Activated CD8-positive, alpha-beta memory T cell treated with anti-CD3 and anti-CD28 coated beads, Interleukin-2, amount 50 U/mL, for 1 hour (primary cell): Measurements from ENCODE around the gene BEX4.
"Not testable (repeated sequence)": the region's sequence is repeated elsewhere in the genome, so short reads cannot be mapped to it uniquely, and the experiment has no call there.

Experiments used
- DNase-seq: peaks from one replicate; pipeline ENCODE4 v3.0.0-alpha.2; 2020; ENCODE audit errors: extremely low read depth

Gene BEX4, protein sequence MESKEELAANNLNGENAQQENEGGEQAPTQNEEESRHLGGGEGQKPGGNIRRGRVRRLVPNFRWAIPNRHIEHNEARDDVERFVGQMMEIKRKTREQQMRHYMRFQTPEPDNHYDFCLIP

DNA sequence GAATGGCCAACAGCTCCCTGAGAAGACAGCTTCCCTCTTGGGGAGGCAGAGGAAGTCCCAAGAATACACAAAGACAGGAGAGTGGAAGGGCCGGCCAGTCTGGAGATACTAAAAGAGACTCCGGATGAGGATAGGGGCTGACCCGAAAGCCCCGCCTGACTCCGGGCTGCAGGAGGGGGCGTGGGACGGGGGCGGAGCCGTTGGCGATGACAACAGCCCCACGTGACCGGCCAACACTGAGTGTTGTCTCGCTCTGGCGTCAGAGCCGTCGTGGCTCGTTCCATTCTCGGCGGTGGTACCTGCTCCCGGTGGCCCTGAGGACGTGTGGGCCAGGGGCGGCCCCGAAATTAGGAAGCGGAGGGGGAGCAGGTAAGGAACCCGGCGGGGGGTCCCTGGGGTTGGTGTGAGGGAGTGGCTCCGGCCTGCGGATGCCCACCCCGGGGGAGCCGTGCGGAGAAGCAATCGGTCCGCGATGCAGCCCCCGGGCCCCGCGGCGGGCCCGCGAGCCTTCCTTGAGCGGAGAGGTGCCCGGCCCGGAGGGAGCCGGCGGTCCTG, at the start of gene BEX4:
Gene BEX4, plus strand, starts transcription at position 239 of the 555 bp plus-strand sequence. CDS start 1,046 bp downstream, outside the sequence.
- DNase-seq = peak; percentile 45

DNA sequence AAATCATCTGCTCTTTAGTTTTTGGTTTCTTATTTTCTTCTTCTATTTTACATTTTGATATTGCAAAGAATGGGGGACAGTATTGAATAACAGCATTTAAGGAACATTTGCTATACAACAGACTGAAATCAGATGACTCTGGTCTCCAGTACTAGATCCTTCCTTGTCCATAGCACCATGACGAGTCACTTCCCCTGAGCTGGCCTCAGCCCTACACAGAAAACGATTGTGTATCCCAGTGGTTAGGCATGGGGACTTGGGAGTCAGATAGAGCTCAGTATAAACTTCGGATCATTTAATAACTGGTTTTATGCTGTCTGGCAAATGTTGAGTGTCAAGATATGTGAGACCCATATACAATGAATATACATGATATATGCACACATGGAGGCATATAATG, 44.7 kb upstream of the BEX4 start:
- DNase-seq = no peak

DNA sequence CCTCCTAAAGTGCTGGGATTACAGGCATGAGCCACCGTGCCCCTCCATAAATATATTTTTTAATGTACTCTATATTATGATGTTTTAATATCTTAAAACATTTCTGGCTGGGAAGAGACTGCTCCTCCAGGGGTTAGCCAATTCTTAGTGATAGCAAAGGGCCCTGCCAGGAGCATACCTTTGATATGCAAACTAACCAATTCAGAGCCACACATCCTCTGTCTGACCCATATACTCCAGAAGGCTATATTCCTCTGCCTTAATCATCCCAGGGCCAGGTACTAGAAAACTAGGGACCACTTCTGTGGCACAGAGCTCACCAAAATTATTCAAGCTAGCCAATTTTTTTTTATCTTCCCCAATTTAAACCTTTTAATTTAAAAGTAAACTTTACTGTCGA, 43.6 kb upstream of the BEX4 start:
- no peak for DNase-seq

DNA sequence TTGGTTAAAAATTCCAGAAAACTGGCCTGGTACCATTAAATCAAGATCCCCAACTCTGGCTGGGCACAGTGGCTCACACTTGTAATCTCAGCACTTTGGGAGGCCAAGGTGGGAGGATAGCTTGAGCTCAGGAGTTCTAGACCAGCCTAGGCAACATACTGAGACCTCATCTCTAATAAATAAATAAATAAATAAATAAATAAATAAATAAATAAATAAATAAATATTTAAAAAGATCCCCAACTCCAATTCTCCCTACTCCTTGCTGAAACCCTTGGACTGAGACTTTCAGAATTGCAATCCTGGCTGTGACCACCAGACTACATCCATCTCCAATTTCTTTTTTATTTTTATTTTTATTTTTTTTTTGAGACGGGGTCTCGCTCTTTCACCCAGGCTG, 39.7 kb upstream of the BEX4 start:
- DNase-seq = not testable (repeated sequence)

DNA sequence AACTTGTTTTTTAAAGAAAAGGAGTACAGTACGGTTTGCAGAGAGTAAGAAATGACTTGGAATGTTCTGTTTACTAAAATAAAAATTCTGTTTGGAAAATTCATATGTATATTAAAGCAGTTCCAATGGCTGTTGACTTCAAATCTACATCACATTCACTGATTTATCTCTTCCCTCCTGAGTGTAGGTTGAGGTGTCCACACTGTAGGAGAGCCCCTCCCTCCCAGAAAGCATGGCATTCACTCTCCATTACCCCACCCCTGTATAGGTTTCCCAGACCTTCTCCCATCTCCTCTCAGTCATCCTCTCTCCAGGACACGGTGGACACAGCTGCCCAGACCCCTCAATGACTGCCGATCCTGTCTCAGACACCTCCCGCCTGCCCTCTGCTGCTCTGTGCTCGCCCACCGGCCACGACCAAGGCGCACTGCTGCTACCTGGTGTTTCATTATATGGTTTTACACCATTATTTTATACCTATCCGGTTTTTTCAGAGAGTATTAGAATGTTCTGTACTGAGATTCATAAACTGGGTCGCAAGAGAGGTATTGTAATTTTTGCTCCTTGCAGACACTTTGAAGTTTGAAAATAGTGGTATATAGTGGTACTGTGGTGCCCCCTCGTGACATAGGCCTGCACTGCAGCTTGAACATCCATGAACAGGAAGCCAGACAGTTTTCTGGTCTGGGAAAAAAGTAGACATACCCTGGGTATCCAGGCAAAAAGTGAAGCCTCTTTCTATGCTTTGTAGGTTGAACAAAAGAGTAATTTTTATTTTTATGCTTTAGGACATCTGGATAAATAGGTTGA, 38.8 kb upstream of the BEX4 start:
- DNase-seq = no peak

DNA sequence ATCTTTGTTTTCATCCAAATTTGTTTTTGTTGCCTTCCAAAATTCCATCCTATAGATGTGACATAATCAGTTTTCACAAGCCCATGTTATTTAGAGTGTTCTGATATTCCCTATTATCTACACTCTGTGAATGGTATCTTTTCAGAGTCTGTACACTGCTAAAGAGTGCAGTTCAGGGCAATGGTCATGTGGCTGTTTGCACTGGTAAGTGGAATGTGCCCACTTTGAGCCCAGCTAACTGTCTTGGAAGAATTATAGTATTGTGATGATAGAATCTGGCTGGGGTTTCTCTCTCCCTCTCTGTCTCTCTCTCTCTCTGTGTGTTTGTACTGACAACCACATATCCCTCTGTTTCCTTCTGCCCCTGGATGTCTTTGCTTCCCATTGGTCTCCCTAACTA, 37.4 kb upstream of the BEX4 start:
- no peak for DNase-seq

DNA sequence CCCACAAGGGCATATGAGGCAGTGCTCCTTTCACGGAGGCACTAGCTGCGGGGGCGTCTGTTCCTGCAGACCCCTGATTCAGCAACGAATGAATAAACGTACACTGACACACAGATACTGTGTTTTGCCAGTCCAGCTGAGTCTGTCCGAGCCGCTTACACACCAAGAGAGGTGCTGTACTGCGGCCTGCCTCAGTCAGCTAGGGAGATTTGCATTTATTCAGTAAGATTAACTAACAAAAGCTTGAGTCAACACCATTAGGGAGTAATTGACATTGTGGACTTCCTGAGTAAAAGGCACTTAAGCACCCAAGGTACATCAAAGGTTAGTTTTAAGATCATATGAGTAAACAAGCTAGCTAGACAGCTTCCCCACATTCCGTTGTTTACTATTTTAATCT, 31.0 kb upstream of the BEX4 start:
- DNase-seq = no peak

DNA sequence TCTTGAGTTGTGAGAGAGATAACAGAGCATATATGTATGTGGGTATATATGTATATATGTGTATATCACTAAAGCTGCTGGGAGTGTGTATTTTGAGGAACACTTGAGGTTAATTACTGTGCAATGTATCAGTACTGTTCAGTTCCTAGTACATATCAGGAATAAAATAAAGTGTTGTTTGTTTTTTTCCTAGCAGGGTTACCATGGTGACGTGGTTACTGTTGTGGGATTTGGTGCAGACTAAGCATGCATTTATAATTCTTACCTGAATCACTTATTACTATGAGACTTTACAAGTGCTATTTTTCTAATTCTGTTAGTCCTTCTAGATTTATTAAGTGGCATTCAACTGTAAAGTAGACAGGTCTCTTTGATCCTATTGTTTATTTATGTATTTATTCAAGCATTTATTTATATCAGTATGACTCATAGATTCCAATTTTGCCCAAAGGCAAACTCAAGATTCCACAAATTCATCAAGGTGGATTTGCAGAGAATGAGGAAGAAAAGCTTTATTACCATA, 26.9 kb upstream of the BEX4 start:
- no peak for DNase-seq

DNA sequence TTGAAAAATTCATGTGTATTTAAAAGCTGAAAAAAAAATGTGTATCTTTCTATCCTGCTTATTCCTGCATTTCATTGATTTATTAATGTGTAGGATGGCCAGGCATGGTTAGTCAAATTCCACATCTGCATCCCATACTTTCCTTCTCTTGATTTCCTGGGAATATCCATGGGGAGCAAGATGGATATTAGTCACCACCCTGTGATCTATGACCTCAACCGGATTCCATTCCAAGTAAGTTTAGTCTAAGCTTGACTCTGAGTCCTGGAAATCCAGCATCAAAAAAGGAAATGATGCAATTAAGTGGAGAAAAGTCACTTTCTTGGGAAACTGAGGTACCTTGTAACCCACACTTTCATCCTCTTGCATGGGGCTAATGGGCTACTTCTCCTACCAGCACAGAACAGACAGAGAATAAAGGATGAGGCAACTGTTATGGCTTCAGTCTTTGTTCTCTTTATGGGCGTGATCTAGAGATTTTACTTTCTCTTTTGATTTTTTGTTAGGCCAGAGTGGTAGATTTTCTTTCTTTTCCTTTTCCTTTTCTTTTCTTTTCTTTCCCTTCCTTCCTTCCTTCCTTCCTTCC, 17.1 kb upstream of the BEX4 start:
- no peak for DNase-seq

DNA sequence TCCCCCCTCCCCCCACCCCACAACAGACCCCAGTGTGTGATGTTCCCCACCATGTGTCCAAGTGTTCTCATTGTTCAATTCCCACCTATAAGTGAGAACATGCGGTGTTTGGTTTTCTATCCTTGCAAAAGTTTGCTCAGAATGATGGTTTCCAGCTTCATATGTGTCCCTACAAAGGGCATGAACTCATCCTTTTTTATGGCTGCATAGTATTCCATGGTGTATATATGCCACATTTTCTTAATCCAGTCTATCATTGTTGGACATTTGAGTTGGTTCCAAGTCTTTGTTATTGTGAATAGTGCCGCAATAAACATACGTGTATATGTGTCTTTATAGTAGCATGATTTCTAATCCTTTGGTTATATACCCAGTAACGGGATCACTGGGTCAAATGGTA, 16.2 kb upstream of the BEX4 start:
- not testable (repeated sequence) for DNase-seq

DNA sequence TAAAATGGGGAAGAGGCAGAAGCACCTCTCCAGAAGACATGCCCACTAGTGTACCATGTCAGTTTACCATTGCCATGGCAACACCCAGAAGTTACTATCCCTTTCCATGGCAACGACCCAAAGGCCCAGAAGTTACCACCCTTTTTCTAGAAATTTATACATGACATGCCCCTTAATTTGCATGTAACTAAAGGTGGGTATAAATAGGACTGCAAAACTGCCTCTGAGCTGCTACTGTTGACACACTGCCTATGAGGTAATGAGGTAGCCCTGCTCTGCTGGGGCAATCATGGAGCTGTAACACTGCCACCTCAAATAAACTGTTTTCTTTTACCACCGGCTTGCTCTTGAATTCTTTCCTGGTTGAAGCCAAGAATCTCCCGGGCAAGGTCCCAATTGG, 13.9 kb upstream of the BEX4 start:
- DNase-seq = no peak

DNA sequence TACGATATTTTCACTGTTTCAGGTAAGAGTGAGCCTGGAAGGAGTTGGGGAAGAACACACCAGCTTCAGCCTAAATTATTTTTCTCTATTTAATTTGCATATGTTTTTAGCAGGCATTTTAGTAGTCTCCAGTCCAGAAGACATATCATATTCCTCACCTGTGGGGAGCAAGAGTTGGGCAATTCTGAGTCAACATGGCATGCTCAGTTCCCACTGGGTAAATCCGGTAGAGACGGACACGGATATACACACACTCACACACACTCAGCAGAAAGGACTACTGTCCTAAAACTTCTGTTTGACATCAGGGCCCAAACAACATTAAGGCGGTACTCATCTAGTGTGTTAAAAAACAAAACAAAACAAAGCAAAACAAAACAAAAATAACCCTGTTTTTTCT, 4.9 kb upstream of the BEX4 start:
- DNase-seq = no peak

DNA sequence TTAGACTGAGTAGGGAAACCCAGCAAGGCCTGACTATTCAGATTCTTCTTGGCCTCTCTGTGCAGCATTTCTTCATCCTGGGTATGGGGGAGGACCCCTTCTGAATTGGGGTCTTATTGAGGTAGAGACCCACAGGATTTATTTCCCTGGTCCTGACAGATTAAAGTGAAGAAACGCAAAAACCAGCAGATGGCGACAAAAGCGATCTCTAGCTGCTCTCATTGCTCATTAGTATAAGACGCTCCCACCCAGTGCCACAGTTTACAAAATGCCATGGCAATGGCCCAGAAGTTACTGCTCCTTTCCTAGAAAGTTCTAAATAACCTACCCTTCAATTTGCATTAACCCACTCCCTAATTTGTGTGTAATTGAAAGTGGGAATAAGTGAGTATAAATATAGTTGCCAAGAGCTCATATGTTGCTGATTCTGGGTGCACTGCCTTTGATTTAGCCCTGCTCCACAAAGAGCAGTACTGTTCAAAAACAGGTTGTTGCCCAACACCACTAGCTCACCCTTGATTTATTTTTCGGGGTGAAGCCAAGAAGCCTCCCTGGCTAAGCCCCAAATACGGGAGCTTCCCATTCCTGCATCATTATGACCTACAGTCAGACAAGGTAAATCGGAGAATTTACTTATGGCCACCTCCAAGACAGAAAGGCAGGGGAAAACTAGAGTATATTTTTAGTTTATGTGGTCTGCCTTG, 3.7 kb upstream of the BEX4 start:
- no peak for DNase-seq

DNA sequence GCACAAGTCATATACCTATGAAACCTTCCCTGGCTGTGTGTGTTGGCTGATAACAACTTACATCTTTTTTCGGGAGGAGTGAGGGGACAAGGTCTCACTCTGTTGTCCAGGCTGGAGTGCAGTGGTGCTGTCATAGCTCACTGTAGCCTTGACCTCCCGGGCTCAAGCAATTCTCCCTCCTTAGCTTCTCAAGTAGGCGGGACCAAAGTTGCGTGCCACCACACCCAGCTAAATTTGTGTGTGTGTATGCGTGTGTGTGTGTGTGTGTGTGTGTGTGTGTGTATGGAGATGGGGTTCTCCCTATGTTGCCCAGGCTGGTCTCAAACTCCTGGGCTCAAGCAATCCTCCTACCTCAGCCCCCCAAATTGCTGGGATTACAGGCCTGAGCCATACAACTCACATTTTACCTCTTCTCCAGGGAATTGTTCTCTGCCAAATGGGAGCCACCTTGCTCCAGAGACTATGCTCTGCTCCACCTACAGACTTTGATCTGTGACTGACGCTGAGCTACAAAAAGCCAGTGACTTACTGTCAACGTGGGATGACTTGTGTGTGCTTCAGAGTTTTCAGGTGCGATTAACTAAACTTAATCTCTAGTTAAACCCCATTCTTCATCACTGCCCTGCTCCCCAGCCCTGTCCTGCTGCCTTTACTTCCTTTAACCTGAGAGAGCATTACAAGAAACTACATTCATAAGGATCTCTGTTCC, 2.0 kb upstream of the BEX4 start:
- DNase-seq = no peak

DNA sequence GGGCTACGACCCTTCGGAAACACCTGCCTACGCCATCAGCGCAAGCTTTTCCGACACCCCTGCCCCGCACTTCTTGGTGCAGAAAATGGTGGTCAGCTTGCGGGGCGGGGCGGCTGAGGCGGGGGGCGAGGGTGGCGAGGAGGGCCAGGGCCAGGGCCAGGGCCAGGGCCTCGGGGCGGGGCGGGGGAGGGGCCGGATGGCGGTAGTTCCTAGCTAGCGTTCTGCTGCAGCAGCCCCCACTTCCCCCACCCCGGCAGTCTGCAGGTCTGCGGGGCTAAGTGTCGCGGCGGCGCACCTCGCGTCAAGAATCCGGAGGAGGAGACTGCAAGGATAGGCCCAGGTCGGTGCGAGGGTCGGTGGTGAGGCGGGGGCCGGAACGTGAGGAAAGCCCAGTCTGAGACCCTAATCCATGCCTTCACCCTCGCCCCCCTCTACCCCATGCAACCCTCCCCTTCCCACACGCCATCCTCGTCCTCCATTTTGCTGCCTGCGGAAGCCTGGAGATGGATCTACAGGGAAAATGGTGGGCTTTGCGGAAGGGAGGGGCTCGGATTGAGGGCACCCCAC, 600 bp downstream of the BEX4 start:
- DNase-seq = no peak

DNA sequence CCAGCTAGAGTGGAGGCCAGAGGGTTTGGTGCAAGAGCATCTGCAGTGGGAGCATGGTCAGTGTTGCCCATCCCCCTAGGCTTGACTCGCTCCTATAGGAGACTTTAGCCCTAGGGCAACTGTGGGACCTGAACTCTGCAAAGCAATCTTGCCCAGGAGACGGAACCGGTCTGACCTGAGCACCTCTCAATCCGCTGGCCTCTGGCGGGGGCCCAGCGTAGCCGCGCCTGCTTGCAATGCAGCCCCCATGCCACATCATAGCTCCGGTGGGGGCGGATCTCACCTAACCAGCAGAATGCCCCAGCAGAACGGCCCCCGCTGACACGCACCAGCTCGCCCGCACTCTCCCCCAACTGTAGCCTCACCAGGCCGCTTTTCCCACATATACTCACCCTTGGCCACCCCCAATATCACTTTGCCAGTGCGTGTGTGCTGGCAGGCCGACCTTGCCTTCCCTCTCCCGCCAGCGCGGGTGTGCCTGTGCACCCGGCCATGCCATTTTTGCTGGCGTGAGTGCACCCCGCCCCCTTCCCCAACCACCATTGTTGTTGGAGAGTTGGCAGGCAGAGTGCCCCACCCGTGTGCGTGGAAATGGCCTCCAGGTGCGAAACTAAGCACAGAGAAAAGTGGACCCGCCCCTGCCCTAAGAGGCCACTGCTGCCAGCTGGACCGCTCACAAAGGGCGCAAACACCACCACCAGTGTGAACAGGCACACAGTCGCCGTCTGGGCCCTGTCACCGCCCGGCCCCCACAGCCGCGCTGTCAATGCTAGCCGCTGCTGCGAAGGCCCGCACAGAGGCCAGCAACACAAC, 5.8 kb downstream of the BEX4 start:
- DNase-seq = no peak

DNA sequence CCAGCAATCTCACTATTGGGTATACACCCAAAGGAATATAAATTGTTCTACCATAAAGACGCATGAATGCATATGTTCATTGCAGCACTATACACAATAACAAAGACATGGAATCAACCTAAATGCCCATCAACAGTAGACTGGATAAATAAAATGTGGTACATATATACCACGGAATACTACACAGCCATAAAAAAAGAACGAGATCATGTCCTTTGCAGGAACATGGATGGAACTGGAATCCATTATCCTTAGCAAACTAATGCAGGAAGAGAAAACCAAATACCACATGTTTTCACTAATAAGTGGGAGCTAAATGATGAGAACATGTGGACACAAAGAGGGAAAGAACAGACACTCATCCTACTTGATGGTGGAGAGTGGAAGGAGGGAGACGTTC, 11.0 kb downstream of the BEX4 start:
- DNase-seq = not testable (repeated sequence)

DNA sequence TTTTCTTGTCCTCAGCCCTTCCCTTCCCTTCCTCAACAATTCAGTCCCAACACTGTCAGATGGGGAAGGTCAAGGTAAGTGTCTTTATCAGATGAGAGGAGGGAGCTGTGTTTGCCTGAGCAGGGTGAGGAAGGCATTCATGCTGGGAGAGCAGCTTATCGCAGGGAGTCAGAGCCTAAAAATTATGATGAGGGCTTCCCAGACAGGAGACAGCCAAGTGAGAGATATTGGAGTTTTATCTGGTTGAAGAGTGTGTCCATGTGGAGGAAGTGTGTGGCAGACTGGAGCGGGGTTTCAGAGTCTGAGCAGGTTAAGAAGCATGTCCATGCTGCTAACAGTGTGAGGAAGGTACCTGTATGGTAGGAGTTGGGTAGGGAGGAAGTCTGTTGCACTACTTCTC, 18.4 kb downstream of the BEX4 start:
- DNase-seq = no peak

DNA sequence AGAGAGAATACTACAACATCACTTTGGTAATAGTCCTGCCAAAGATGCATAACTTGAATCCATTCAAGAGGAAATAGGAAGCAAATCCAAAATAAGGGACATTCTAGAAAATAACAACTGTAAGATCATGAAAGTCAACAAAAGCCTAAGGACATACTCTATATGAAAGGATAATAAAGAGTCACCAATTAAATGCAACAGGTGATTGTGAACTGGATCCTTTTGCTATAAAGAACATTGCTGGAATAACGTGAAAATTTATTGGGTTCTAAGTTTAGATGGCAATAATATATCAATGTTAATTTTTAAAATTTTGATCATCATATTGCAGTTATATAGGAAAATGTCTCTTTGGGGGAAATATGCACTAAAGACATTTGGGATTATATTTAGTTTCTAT, 20.0 kb downstream of the BEX4 start:
- no peak for DNase-seq

DNA sequence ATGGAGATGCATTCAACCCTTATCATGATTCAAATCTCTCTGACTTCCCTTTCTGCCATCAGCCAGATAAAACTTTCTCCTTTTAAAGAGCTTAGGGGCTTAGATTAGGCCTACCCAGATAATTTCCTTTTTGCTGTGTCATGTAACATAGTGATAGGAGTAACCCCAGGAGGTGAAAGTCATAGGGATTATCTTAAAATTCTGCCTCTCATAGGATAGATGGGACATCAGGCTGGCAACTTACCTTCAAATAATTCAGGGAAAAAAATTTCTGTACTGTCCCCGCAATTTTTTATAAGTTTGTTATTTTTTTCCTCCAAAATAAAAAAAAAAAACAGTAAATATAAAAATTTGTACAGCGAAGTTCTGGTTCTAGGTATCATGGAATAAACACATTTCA, 20.7 kb downstream of the BEX4 start:
- DNase-seq = not testable (repeated sequence)
